Stimulated activated CD4-positive, alpha-beta T cell treated with anti-CD3 and anti-CD28 coated beads, Interleukin-15, amount 100 ng/mL, for 24 hours (primary cell): ENCODE data around the gene PLXDC2.
"Not testable (repeated sequence)": the region's sequence is repeated elsewhere in the genome, so short reads cannot be mapped to it uniquely, and the experiment has no call there.

Experiments used
- DNase-seq: peaks from one replicate; pipeline ENCODE4 v3.0.0-alpha.2; 2020

The PLXDC2 gene

DNA sequence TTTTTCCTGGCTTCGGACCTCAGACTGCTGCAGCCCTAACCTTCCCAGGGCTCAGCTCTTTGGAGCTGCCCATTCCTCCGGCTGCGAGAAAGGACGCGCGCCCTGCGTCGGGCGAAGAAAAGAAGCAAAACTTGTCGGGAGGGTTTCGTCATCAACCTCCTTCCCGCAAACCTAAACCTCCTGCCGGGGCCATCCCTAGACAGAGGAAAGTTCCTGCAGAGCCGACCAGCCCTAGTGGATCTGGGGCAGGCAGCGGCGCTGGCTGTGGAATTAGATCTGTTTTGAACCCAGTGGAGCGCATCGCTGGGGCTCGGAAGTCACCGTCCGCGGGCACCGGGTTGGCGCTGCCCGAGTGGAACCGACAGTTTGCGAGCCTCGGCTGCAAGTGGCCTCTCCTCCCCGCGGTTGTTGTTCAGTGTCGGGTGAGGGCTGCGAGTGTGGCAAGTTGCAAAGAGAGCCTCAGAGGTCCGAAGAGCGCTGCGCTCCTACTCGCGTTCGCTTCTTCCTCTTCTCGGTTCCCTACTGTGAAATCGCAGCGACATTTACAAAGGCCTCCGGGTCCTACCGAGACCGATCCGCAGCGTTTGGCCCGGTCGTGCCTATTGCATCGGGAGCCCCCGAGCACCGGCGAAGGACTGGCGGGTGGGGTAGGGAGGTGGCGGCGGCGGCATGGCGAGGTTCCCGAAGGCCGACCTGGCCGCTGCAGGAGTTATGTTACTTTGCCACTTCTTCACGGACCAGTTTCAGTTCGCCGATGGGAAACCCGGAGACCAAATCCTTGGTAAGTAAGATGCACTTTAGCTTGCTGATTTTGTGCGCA, at the start of gene PLXDC2:
TSS of gene PLXDC2 (plus strand) at position 22 of the 820 bp plus-strand sequence.
- DNase-seq, result peak; percentile 8

- DNase-seq, result no peak
Observed at GRCh38 chr10:19767876-19768275, 48.4 kb upstream of the PLXDC2 start.

GRCh38 chr10:19769826-19770225, 46.4 kb upstream of the PLXDC2 start:
- DNase-seq, result not testable (repeated sequence)

DNA sequence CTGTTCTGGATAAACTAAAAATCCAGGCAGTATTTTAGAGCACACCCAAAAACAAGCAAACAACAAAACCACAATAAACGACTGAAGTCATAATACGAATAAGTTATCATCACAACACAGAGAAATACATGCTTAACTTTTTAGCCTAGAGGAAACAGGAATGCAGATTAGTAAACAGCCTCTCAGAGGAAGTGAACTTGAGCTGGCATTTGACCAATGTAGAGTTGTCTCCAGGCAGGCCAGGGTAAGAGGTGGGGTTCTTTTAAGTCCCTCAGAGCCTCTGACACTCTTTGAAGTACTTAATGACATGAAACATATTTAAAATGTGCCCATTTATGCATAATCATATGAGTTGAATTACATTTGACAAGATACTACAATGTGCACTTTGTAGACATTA, 43.3 kb upstream of the PLXDC2 start:
- DNase-seq, result no peak

DNA sequence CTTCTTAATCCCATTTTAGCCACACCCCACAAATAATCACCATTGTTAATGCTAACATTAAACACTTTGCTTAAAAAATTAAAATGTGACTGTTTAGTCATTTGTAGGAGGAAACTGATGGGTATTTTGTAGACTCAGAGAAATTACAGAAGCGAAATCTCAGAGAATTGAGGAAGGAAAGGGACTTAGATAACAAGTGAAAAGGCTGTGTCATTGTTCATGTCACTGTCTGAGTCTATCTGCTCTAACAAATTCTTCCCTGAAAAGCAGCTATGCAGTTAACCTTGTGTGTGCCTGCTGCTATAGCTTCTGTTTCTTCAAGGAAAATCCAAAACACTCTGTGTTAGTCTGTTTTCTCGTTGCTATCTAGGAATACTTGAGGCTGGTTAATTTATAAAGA, 40.9 kb upstream of the PLXDC2 start:
- no peak for DNase-seq

- DNase-seq, result no peak
Observed at GRCh38 chr10:19777806-19778205, 38.4 kb upstream of the PLXDC2 start.

- DNase-seq, result no peak
Observed at GRCh38 chr10:19778996-19779395, 37.2 kb upstream of the PLXDC2 start.

- no peak for DNase-seq
Observed at GRCh38 chr10:19782430-19783089, 33.7 kb upstream of the PLXDC2 start.

- DNase-seq, result no peak
Observed at GRCh38 chr10:19783721-19784120, 32.5 kb upstream of the PLXDC2 start.

GRCh38 chr10:19785366-19785765, 30.9 kb upstream of the PLXDC2 start:
- DNase-seq, result no peak

GRCh38 chr10:19788075-19788686, 28.1 kb upstream of the PLXDC2 start:
- peak; percentile 11 for DNase-seq

DNA sequence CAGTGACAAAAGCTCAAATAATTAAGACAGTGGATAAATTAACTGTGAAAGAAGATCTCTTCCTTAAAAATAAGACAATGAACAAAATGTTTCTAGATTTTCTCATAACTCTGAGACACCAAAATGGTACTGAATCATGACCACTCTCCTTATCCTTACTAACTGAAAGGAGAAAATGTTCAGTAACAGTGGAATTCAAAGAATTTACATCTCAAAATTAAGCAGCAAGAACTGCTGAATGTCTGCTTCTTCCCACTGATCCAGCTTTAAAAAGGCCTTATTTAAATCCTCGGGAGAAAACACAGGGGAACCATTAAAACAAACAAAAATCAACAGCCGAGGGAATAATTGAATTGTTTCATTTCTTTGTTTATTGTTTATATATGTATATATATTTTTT, 27.3 kb upstream of the PLXDC2 start:
- no peak for DNase-seq

DNA sequence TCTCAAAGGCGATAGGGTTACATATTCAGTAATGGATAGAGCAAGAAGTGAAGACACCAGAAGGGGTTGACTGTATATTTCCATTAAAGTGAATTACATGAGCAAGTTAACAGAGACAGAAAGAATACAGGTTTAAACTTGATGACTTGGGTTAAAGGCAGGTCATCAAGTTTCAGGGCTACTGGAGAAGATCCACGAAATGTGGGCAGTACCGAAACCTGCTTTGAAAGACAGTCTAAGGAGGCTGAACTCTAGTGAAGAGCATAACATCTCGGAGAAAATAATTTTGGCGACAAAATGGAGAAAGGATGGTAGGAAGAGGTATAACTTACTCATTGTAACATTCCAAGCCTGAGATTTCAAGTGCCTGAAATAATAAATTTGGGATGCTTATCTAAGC, 26.6 kb upstream of the PLXDC2 start:
- DNase-seq, result no peak

- no peak for DNase-seq
Observed at GRCh38 chr10:19791032-19791431, 25.2 kb upstream of the PLXDC2 start.

GRCh38 chr10:19795684-19796083, 20.5 kb upstream of the PLXDC2 start:
- no peak for DNase-seq

DNA sequence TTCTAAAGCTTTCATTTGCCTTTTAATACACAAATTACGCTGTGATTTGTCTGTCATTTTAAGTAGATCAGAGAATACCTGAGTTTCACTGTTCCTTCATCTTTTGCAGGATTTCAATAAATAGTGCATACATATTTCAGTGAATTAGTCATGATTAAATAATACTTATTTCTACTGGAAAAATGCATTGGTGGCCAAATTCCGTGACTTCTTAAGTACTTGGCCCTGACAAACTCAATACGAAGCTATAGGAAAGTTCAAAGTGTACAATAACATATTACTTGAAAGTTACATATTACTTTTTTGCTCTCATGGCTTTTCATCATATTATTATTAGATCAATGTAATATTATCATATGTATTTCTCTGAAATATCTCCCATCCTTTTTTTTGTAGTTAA, 16.1 kb upstream of the PLXDC2 start:
- no peak for DNase-seq

DNA sequence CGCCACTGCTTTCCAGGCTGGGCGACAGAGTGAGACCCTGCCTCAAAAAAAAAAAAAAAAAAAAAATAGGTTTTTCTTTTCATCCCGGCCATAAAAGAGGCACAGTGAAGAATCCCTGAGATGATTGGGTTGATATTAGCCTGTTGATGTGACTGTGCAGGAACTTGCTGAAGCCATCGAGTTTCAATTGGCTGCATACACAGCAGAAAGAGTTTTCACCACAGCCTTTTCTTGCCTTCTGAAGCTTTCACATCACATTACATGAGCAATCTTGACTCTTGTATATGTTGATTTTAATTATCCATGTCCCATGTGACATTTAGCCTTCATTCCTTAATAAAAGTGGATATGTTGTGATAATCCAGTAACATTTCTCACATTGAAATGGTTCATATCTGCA, 14.9 kb upstream of the PLXDC2 start:
- DNase-seq, result no peak

DNA sequence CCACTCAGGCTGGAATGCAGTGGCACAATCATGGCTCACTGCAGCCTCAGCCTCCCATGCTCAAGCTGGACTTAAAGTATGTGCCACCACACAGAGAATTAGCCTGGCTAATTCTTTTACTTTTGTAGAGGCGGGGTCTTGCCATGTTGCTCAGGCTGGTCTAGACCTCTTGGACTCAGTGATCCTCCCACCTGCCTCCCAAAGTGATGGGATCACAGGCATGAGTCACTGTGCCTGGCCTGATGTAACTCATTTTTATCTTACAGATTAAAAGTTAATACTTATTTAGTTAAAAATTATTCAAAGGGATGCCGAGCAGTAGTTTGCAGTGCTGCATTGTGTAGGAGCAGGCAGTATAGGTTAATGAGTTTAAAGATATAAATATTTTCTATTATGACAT, 12.6 kb upstream of the PLXDC2 start:
- DNase-seq, result no peak

DNA sequence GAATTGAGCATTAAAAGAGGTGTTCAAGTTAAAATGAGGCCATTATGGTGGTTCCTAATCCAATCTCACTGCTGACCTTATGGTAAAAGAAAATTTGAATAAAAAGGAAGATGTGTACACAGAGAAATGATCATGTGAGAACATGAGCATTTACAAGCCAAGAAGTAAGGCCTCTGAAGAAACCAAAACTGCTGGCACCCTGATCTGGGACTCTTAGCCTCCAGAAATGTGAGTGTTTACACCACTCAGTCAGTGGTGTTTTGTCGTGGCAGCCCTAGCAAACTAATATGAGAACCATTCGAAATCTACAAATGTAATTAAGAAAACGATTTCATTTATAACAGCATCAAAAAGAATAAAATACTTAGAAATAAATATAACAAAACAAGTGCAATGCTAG, 6.8 kb upstream of the PLXDC2 start:
- DNase-seq, result no peak

DNA sequence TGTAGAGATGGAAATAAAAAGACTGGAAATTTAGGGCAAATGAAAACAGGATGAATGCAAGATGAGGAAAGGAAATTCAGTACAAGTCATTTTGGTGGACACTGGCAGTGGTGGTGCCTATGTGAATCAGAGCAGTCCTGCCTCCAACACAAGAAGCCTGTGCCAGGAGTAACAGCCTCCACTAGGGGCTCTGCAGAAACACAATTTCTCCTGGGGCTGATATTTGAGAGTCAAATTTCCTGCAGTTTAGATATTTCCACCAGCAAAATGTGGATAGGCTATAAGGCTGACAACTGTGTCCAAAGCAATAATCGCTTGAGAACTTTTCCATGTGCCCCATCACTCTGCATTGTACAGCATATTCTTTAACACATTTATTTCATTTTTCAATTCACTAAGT, 4.7 kb upstream of the PLXDC2 start:
- DNase-seq, result no peak

GRCh38 chr10:19812976-19813375, 3.3 kb upstream of the PLXDC2 start:
- no peak for DNase-seq

DNA sequence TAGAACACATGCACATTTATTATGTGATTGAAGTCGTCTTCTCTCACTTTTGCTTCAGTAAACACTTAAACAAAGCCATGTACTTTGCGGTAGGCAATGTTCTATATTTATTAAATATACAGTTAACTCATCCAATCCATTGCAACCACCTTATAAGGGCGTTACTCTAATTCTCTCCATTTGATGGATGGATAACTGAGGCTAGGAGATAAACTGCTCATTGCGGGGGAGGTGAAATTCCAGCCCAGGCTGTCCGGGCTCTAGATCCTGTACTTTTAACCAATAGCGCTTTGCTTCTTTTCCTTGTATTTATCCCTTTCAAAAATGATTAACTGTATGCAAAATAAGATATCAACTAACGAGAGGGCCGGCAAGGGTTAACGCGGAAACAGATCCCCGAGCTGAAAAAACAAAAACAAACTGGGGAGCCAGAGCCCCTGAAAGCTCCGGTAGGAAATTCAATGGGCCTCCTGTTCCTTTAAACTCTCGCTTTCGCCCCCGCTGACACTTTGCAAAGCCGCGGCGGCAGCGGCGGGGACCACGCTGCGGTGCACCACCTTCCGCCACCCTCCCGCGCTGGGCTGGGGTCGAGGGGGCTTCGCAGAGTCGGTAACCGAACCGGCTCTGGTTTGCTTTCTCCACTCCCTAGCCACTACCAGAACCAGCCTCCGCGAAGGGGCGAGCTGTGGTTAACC, 1.0 kb upstream of the PLXDC2 start:
- DNase-seq, result no peak

DNA sequence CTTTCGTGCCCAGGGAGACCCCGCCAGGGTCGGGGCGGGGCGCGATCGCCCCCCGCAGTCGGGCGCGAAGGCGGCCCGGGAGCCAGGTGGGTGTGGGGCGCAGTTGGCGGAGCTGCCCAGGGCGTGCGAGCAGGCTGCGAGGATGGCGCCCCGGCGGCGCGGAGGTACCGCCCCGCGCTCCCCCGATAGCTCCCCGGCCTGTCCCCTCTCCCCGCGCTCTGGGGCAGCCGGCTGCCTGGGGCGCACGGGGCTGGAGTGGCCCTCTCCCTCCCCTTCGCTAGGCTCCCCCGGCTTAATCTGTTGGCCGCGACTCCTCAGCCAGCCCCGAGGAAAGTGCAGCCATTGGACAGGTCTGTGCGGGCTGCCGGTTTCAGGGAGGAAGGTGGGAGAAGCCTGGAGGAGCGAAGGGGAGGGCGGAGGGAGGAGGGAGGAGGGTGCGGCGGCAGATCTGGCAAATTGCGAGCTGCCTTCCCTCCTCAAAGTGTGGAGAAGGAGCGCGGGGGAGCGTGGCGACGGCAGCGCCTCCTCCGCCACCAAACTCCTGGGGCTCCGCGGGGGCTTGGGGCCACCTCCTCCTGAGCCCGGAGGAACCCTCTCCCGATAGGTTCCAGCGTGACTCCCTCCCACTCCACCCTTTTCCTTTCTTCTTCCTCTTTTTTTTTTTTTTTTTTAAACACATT, 361 bp upstream of the PLXDC2 start:
- peak; percentile 4 for DNase-seq
